Endothelial cell of umbilical vein (primary cell): ENCODE measurements around the gene HIPK4. TPM values are rescaled to one million over a fixed set of nuclear protein-coding genes. Genes with fewer than 3 reads are reported as not detected.
A peak's percentile ranks its signal among the peaks of the same experiment; 100 is the strongest.

Experiments used
- BruUV-seq: library from RNA; stranded (reverse); fragments of 400-500 nt; replicated peaks from 2 replicates; lab custom pipeline; 2021; lab: Mats Ljungman, UMichigan
- CTCF ChIA-PET: fragments of 300-600, 350-600 bp; sonication (Branson Sonifier 250); formaldehyde crosslinking; loops from one replicate; lab custom pipeline; 2021; ENCODE audit warnings: antibody characterized with exemption, inconsistent platforms; lab: Charles Lee
- POLR2A ChIA-PET: fragments of 300-600, 350-600 bp; sonication (Branson Sonifier 250); formaldehyde crosslinking; loops from one replicate; lab custom pipeline; 2021; ENCODE audit warnings: antibody characterized with exemption, inconsistent platforms; lab: Charles Lee
- DNase-seq: peaks from one replicate; pipeline ENCODE4 v3.0.0-alpha.2; 2011; ENCODE audit warnings: low read depth, low spot score
- FAIRE-seq: peaks from 2 replicates; lab custom pipeline; 2011; peaks lifted over from hg19 to GRCh38; lab: Jason Lieb, UNC
- H2AFZ ChIP-seq: 2 replicates; pipeline ENCODE4 v1.6.0; 2012; ENCODE audit warnings: low read depth, low read length, control low read depth, inconsistent platforms
- H3K27ac ChIP-seq: 2 replicates; pipeline ENCODE4 v1.5.1; 2011; ENCODE audit warnings: low read depth, mild to moderate bottlenecking, control low read depth, low read length, moderate library complexity; ENCODE audit not compliant: insufficient read depth
- H3K27me3 ChIP-seq, 2 experiments: 2 replicates each; pipeline versions ENCODE4 v1.6.0 to v1.6.1; 2011; ENCODE audit warnings: low read length in 2 of 2, mixed read lengths in 1 of 2; ENCODE audit not compliant: control insufficient read depth in 2 of 2, insufficient read depth in 2 of 2
- H3K36me3 ChIP-seq, 2 experiments: 2 replicates in 1 of 2; 3 replicates in 1 of 2; pipeline ENCODE4 v1.5.1; 2011; ENCODE audit warnings: low read length in 2 of 2, mild to moderate bottlenecking in 1 of 2, moderate library complexity in 1 of 2; ENCODE audit not compliant: control insufficient read depth in 2 of 2, insufficient read depth in 2 of 2; ENCODE audit errors: extremely low read depth in 1 of 2
- H3K4me1 ChIP-seq: 3 replicates; pipeline ENCODE4 v1.5.1; 2011; ENCODE audit warnings: mild to moderate bottlenecking, low read length; ENCODE audit not compliant: control insufficient read depth, insufficient read depth; ENCODE audit errors: extremely low read depth
- H3K4me2 ChIP-seq: 2 replicates; pipeline ENCODE4 v1.6.1; 2011; ENCODE audit warnings: low read length, control low read depth, mixed read lengths; ENCODE audit not compliant: insufficient read depth
- H3K4me3 ChIP-seq, 3 experiments: fragments of 200-600 bp in 1 of 3; sonication (generic), shearing (Covaris generic) in 1 of 3; replicated peaks in 1 of 3; 2 replicates each; pipeline ENCODE4 v1.5.1; 2011 to 2016; ENCODE audit warnings: control low read depth in 3 of 3, low read length in 3 of 3, mild to moderate bottlenecking in 2 of 3, inconsistent platforms in 1 of 3, low read depth in 1 of 3, moderate library complexity in 1 of 3; ENCODE audit not compliant: insufficient read depth in 1 of 3
- H3K79me2 ChIP-seq: 2 replicates; pipeline ENCODE4 v1.6.0; 2012; ENCODE audit warnings: low read length, inconsistent platforms; ENCODE audit not compliant: control insufficient read depth, insufficient read depth
- H3K9ac ChIP-seq: replicated peaks from 2 replicates; pipeline ENCODE3; 2011; ENCODE audit warnings: low read length, control low read depth; ENCODE audit not compliant: insufficient read depth; ENCODE audit errors: extremely low read depth
- H3K9me1 ChIP-seq: replicated peaks from 3 replicates; pipeline ENCODE4 v1.6.0; 2011; ENCODE audit warnings: mild to moderate bottlenecking, low read length; ENCODE audit not compliant: control insufficient read depth, insufficient read depth; ENCODE audit errors: extremely low read depth
- H3K9me3 ChIP-seq: replicated peaks from 2 replicates; pipeline ENCODE4 v1.5.1; 2012; ENCODE audit warnings: low read length, inconsistent platforms; ENCODE audit not compliant: control insufficient read depth, insufficient read depth
- H4K20me1 ChIP-seq: replicated peaks from 2 replicates; pipeline ENCODE3; 2011; ENCODE audit warnings: mild to moderate bottlenecking, low read length; ENCODE audit not compliant: control insufficient read depth, insufficient read depth; ENCODE audit errors: extremely low read depth
- CTCF ChIP-seq, 2 donors: IDR thresholded peaks; 1 replicate in 1 of 2; 2 replicates in 1 of 2; pipeline ENCODE4 v1.5.1; 2011; ENCODE audit warnings: low read length in 2 of 2, mild to moderate bottlenecking in 2 of 2, moderate library complexity in 2 of 2, control low read depth in 1 of 2, inconsistent platforms in 1 of 2, low read depth in 1 of 2; ENCODE audit not compliant: insufficient read depth in 1 of 2; ENCODE audit errors: extremely low read depth in 1 of 2
- GATA2 ChIP-seq: IDR thresholded peaks from 2 replicates; pipeline ENCODE4 v1.7.0; 2011; ENCODE audit warnings: low read depth, mild to moderate bottlenecking, moderate library complexity, mixed read lengths, low read length; ENCODE audit not compliant: insufficient read length, insufficient read depth
- POLR2A ChIP-seq: IDR thresholded peaks from 2 replicates; pipeline ENCODE4 v1.6.1; 2012; ENCODE audit warnings: low read depth, mild to moderate bottlenecking, control low read depth, low read length
- POLR2AphosphoS5 ChIP-seq: IDR thresholded peaks from 2 replicates; pipeline ENCODE4 v1.6.1; 2012; ENCODE audit warnings: low read depth, mild to moderate bottlenecking, control low read depth, low read length, moderate library complexity; ENCODE audit not compliant: insufficient read depth
- dilution Hi-C: fragments of 300-500 bp; cut with MboI; formaldehyde crosslinking; loops from one replicate; pipeline ENCODE4 v1.15.0; 2019; ENCODE audit warnings: low sequenced_read_pairs; ENCODE audit not compliant: extremely low pct_ligation_motif_present
- intact Hi-C: fragments of 100-400 bp; cut with micrococcal nuclease; formaldehyde crosslinking; loops from one replicate; pipeline ENCODE4 v1.10.0; 2022
- polyA plus RNA-seq, 4 experiments: library from polyadenylated mRNA; depleted of rRNA in 3 of 4; stranded (reverse) in 3 of 4; unstranded in 1 of 4; fragments of >200 nt; gene quantifications; 2 replicates each; pipeline versions ENCODE4 v1.2.1 to v1.2.3, GENCODE V29; 2011 to 2012; ENCODE audit warnings: missing spikeins in 1 of 4
- total RNA-seq: library from RNA; stranded (reverse); gene quantifications from 2 replicates; pipeline ENCODE4 v1.2.3, GENCODE V29; 2021

The HIPK4 gene
- total and polyA plus RNA-seq, 2 donors (not counting 3 experiments of a cell fraction or from before 2014, with no cell fraction given): 0.12 TPM; not detected in 1

- no peak overlapping the region for H3K9ac ChIP-seq
- no peaks in the 10 kb centered on the region for H3K9me1 ChIP-seq
- no peak overlapping the region for H3K27ac ChIP-seq
- no TSS peak for BruUV-seq
- no peak overlapping the region for H2AFZ ChIP-seq
- no peaks in the 10 kb centered on the region for H3K9me3 ChIP-seq
- intact Hi-C loops (no loop called here), dilution Hi-C loops (no loop called here)
- CTCF ChIA-PET: interaction anchor here (0.6 to 1.1 kb wide), 3 partner anchors 16 to 241 kb away, joined by 3 to 13 read pairs (median 3); no protein-coding TSS in a partner anchor
- H3K36me3 ChIP-seq: peaks cover 0 to 12% of the 10 kb centered on the region in 2 experiments
- no peaks in the 10 kb centered on the region for H4K20me1 ChIP-seq
- no peak for TF ChIP-seq POLR2AphosphoS5
- TF ChIP-seq CTCF (IDR thresholded peaks at IDR 0.05; ENCODE audit: extremely low read depth in 1 of 2, insufficient read depth in 1 of 2, low read depth in 1 of 2, low read length in 2 of 2): peak in 1 of 2 donors; percentile 22
- no peak for TF ChIP-seq POLR2A
- TF ChIP-seq GATA2: no peak
- no peak overlapping the region for H3K4me2 ChIP-seq
- POLR2A ChIA-PET: no interaction called here
- H3K79me2 ChIP-seq: no peaks in the 10 kb centered on the region
- H3K27me3 ChIP-seq: no peaks in the 10 kb centered on the region
- DNase-seq (no peak), FAIRE-seq (no peak)
- H3K4me3 ChIP-seq: no peak overlapping the region
- no peaks in the 10 kb centered on the region for H3K4me1 ChIP-seq
These were observed 8.7 kb downstream of the HIPK4 start for GRCh38 chr19:40381321-40381720.
